NCI-H82 (cell line): ENCODE data around the gene ZDHHC13.

Source experiments
- DNase-seq: peaks from one replicate; lab custom pipeline; 2025; lab: John Stamatoyannopoulos, UW

The ZDHHC13 gene, protein sequence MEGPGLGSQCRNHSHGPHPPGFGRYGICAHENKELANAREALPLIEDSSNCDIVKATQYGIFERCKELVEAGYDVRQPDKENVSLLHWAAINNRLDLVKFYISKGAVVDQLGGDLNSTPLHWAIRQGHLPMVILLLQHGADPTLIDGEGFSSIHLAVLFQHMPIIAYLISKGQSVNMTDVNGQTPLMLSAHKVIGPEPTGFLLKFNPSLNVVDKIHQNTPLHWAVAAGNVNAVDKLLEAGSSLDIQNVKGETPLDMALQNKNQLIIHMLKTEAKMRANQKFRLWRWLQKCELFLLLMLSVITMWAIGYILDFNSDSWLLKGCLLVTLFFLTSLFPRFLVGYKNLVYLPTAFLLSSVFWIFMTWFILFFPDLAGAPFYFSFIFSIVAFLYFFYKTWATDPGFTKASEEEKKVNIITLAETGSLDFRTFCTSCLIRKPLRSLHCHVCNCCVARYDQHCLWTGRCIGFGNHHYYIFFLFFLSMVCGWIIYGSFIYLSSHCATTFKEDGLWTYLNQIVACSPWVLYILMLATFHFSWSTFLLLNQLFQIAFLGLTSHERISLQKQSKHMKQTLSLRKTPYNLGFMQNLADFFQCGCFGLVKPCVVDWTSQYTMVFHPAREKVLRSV

GRCh38 chr11:19116971-19117759 lies at the start of gene ZDHHC13:
TSS of gene ZDHHC13 (plus strand) at chr11:19117168. CDS start at chr11:19117250, 82 bp downstream.
- peak; percentile 95 for DNase-seq

- peak; percentile 89 for DNase-seq
Observed at GRCh38 chr11:19071255-19071654, 45.7 kb upstream of the ZDHHC13 start.

DNA sequence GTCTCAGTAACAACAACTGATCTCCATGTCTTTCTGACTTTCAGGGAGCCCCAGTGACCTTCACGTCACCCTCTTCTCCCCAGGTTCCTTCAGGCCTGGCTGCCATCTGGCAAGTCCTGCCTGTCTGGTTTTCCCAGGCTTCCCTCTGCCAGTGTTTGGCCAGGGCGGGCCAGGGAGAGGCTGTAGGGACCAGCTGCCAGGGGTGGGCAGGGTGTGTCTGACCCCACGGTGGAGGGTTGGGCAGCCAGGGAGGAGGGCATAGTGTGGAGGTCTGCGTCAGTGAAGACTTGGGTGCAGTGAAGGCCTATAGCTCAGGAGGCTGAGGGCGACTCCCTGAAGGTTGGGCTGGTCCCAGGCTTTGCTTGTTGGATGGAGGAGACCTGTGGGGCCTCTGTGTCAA lies 44.5 kb upstream of the ZDHHC13 start:
- no peak for DNase-seq

DNA sequence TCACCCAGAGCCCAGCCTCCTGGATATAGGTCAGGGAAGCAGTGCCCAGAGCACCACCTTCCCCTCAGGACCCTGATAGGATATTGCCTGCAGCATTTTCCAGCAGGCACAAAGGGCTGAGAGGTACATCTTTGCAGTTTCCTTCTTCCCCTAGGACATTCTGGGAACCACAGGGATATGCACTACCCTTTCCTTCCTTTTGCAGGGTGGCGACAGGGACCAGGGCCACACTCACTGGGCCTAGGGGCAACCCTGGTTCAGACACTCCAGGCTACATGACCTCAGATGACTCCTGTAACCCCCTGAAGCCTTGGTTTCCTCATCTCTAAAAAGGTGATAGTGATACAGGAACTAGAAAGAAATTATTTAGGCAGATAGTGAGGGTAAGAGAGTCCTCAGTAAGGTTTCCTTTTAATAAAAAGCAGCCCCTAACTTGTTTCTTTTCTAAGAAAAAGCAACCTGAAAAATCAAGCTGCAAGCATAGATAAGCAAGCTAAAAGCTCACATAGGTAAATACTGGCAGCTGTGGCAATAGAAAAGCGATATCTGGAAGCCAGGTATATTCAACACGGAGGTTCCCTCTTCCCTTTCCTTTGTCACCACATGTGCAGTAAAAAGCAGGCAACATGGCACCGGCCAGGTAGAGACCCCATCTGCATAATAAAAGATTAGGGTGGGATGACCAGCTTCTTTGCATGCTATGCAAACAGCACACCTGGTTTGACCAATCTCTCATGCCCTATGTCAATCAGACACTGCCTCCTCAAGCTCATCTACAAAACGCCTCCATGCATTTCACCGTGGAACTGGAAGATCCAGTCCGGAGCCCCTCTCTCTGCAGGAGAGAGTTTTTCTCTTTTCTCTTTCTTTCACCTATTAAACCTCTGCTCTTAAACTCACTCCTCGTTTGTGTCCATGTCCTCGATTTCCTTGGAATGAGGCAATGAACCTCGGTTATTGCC lies 43.2 kb upstream of the ZDHHC13 start:
- no peak for DNase-seq

DNA sequence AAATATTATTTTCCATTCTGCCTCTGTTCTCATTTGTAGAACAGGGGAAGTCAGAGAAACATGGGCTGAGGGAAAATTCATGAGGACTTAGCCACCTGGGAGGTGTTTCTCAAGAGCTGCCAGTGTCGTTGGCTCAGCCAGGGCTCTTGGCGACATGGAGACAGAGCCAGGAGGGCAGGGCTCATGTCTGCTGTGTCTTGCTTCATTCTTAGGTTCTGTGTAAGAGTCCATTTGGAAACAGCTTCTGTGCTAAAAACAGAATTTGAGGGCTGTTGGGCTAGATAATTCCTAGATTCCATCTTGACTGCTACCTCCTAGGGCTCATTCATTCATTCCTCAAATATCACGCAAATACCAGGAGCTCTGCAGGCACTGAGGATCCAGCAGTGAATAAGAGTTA lies 41.3 kb upstream of the ZDHHC13 start:
- no peak for DNase-seq

- peak; percentile 57 for DNase-seq
Observed at GRCh38 chr11:19076744-19077589, 40.0 kb upstream of the ZDHHC13 start.

DNA sequence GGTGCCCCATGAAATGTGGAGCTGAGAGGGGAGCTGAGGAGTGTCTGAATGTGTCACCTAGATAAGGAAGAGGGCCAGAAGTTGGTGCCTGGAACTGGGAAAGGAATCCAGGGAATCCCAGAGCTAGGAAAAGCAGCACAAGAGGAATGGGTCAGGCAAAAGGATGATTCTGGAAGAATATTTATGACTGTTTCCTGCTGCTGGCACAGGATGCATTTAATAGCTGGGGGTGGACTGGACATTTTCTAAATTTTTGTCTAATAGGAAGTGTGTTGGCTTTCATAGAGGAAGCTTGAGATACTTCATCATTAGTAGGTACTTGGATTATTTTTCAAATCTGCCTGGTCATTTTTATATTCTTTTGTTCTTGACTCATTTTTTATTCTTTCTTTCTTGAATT lies 39.0 kb upstream of the ZDHHC13 start:
- no peak for DNase-seq

DNA sequence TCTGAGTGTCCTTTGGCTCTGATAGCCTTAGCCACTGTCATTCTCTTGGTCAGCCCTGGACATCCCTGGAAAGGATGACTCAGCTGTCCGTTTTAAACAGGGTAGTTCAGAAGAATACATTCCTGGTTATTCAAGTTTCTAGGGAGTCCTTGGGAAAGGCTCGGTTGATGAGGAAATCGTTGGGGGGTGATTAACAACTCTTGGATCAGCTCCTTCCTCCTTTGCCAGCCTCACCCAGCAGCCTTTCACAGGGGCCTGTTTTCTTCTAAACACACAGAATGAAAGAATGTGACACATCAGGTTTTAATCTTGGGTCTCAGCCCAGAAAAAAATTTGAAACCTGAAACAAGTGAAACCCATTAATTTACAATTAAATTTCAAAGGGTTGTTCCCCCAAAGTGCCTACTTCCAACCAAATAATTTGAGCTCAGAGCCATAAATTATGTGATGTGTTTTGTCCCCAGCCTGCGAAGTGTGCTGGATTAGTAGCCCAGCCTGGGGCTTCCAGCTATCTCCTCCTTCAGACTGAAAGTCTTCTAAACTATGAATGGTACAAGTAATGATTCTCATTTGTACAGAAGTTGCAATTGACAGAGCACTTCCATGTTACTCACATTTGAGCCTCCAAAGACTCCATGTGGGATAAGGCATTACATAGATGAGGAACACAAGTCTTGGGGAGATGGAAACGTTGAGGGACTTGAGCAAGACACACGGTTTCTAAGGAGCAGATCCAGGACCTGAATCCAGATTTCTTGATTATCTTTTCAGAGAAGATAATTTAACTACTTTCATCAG lies 37.1 kb upstream of the ZDHHC13 start:
- no peak for DNase-seq

DNA sequence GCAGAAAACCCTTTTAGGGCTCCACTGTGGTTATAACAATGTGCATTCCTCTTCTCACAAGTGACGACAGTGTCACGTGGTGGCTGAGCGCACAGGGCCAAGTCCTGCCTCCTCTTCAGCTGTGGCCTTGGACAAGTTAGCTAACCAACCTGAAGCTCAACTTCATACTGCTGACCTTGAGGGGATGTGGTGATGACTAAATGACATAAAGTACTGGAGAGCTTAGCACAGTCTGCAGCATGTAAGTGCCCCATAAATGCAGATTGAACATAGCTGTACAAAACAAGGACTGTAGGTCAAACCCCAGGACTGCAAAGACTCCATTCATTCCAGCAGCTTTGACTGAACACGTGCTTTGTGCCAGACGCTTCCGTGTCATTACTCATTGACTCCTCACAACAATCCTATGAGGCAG lies 36.4 kb upstream of the ZDHHC13 start:
- no peak for DNase-seq

DNA sequence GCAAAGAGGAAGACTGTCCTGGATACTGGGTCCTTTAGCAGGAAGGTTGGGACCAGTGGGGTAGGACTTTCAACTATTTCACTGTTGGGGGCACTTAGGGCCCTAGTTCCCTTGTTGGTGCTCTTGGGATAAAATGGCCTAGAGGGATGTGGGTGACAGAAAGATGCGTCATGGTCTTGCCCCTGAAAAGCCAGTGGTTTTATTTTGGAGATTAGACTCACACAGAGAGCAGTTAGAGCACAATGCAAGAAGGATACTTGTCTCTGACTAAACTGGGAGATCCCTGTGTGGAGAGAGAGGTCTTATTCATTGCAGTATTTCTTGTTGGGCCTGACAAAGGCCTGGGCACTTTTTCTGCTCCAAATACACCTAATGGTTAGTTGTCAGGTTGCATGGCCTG lies 33.8 kb upstream of the ZDHHC13 start:
- no peak for DNase-seq

- DNase-seq, result no peak
Observed at GRCh38 chr11:19084661-19085315, 32.2 kb upstream of the ZDHHC13 start.

DNA sequence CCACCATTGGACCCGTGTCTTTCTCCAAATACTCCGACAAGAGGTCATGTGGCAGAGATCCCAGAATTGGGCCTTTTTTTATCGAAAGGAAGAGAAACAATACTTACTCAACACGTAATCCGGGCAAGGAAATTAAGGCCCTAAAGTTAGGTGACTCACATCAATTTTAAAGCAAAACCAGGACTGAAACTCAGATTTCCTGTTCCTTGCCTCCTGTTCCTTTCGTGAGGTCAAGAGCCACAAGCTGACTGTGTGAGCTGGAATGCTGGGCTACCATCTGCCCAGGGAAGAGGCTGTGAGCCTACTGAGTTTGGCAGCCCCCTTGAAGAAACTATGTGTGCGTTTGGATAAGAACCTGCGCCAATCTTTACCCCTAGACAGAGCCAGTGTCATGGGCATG lies 29.3 kb upstream of the ZDHHC13 start:
- DNase-seq, result no peak

DNA sequence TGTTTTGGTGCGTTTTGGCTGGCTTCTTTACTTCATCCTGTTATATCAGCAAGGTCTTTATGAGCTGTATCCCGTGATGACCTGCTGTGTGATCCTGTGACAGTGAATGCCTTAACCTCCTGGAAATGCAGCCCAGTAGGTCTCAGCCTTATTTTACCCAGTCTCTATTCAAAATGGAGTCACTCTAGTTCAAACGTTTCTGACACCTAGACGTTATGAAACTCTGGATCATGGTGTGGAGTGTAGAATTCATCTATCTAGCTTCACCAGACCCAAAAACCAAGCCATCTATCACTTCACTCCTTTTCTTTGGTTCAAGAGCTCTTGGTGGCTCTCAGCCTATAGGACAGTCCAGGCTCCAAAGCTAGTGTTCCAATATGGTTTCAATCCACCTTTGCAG lies 28.2 kb upstream of the ZDHHC13 start:
- no peak for DNase-seq

DNA sequence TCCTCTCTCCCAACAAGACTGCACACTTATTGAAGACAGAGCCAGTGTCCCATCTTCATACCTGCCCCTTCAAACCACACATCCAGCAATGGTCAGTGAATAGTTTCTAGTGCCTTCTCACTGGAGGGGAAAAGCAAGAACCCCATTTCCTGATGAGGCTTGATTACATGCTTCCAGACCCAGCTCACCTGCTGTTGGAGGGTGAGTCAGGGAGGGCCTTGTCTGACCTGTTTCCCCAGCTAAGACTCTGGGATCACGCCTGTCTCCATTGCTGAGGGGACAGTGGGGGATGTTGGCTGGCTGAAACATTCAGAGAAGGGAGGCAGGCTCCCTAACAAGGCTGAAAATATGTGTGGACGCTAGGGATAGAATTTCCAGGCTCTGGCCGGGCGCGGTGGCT lies 27.5 kb upstream of the ZDHHC13 start:
- no peak for DNase-seq

DNA sequence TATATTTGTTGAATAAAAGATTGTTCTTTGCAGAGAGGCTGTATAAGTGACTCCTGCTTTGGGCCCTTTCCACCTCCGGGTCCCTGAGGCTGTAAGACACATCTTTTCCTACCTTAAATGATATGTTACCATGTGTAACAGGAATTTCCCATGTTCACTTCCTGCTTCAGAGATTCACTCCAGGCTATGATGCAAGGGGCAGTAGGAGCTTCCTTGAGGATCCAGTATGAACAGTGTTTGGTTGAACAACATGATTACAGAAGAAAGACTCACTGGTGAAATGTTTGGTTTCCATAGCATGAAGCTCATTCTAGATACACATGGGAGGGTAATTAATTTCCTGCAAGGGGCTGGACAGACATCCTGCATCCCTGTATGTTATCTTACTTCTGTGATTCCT lies 25.6 kb upstream of the ZDHHC13 start:
- no peak for DNase-seq

DNA sequence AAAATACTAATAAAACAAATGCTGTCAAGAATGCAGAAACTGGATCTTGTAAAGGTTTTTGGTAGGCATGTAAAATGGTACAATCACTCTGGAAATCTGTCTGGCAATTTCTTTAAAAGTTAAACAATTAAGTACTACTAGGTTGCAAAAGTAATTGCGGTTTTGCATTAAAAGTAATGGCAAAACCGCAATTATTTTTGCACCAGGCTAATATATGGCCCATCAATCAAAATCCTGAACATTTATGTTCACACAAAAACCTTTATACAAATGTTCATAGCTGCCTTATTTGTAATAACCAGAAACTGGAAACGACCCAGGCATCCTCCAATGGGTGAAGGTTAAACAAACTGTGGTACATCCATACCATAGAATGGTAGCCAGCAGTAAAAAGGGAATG lies 24.6 kb upstream of the ZDHHC13 start:
- DNase-seq, result no peak

GRCh38 chr11:19092850-19093249 lies 24.1 kb upstream of the ZDHHC13 start:
- DNase-seq, result no peak

GRCh38 chr11:19093976-19094375 lies 23.0 kb upstream of the ZDHHC13 start:
- no peak for DNase-seq

- DNase-seq, result no peak
Observed at GRCh38 chr11:19094859-19095258, 22.1 kb upstream of the ZDHHC13 start.
